CD4-positive, alpha-beta T cell treated with Interleukin-2 at 100 ng/mL for 4 hours (primary cell): ENCODE data around the gene WDR43.
"Not testable (repeated sequence)": the region's sequence is repeated elsewhere in the genome, so short reads cannot be mapped to it uniquely, and the experiment has no call there.

ENCODE experiments used
- DNase-seq: peaks from one replicate; pipeline ENCODE4 v3.0.0-alpha.2; 2020; ENCODE audit warnings: low spot score

Gene WDR43

GRCh38 chr2:28960401-28960800 is 65.9 kb downstream of the WDR43 start:
- no peak for DNase-seq

GRCh38 chr2:28962505-28962904 is 68.0 kb downstream of the WDR43 start:
- no peak for DNase-seq

- DNase-seq: no peak
Measured at GRCh38 chr2:28970464-28971160, 76.1 kb downstream of the WDR43 start.

GRCh38 chr2:28972778-28973335 is 78.4 kb downstream of the WDR43 start:
- DNase-seq: no peak

- no peak for DNase-seq
Measured at GRCh38 chr2:28974252-28974651, 79.8 kb downstream of the WDR43 start.

- no peak for DNase-seq
Measured at GRCh38 chr2:28975671-28976070, 81.2 kb downstream of the WDR43 start.

GRCh38 chr2:28976584-28976983 is 82.1 kb downstream of the WDR43 start:
- DNase-seq: no peak

- no peak for DNase-seq
Measured at GRCh38 chr2:28977176-28977875, 82.9 kb downstream of the WDR43 start.

GRCh38 chr2:28978001-28978400 is 83.5 kb downstream of the WDR43 start:
- DNase-seq: not testable (repeated sequence)

- no peak for DNase-seq
Measured at GRCh38 chr2:28978606-28979005, 84.1 kb downstream of the WDR43 start.

- DNase-seq: no peak
Measured at GRCh38 chr2:28979041-28979440, 84.6 kb downstream of the WDR43 start.

- no peak for DNase-seq
Measured at GRCh38 chr2:28979576-28980366, 85.3 kb downstream of the WDR43 start.

GRCh38 chr2:28980368-28981015 is 86.0 kb downstream of the WDR43 start:
- DNase-seq: no peak

GRCh38 chr2:28981016-28981441 is 86.6 kb downstream of the WDR43 start, which contains the start of gene TOGARAM2:
Gene TOGARAM2, plus strand, starts transcription at chr2:28981298. Its CDS starts 13,537 bp downstream, at chr2:28994835.
- DNase-seq: no peak

- no peak for DNase-seq
Measured at GRCh38 chr2:28981620-28982376, 87.3 kb downstream of the WDR43 start.

GRCh38 chr2:28982381-28982950 is 88.0 kb downstream of the WDR43 start:
- DNase-seq: no peak

- no peak for DNase-seq
Measured at GRCh38 chr2:28986429-28986828, 92.0 kb downstream of the WDR43 start.

GRCh38 chr2:28989973-28990372 is 95.5 kb downstream of the WDR43 start:
- DNase-seq: no peak

- DNase-seq: no peak
Measured at GRCh38 chr2:28990445-28990844, 96.0 kb downstream of the WDR43 start.

- no peak for DNase-seq
Measured at GRCh38 chr2:28991021-28991420, 96.6 kb downstream of the WDR43 start.

GRCh38 chr2:28991460-28991859 is 97.0 kb downstream of the WDR43 start:
- DNase-seq: no peak
